Skeletal muscle satellite cell (primary cell): ENCODE data around the gene GDF7.

Experiments used
- H3K27me3 ChIP-seq: 2 replicates; pipeline ENCODE4 v1.7.0; 2013; ENCODE audit warnings: low read length; ENCODE audit not compliant: control insufficient read depth, insufficient read depth
- H3K36me3 ChIP-seq: 2 replicates; pipeline ENCODE4 v1.7.0; 2013; ENCODE audit warnings: mild to moderate bottlenecking, control low read depth, low read length; ENCODE audit not compliant: insufficient read depth
- H3K4me1 ChIP-seq: 2 replicates; pipeline ENCODE4 v1.7.0; 2013; ENCODE audit warnings: low read length; ENCODE audit not compliant: control insufficient read depth, insufficient read depth
- H3K4me2 ChIP-seq: 2 replicates; pipeline ENCODE4 v1.7.0; 2013; ENCODE audit warnings: mild to moderate bottlenecking, low read length
- H3K4me3 ChIP-seq: 2 replicates; pipeline ENCODE4 v1.7.0; 2013; ENCODE audit warnings: low read length
- H3K9ac ChIP-seq: 2 replicates; pipeline ENCODE4 v1.7.0; 2013; ENCODE audit warnings: mild to moderate bottlenecking, low read depth, low read length, moderate library complexity
- H3K9me3 ChIP-seq: replicated peaks from 2 replicates; pipeline ENCODE4 v1.7.0; 2013; ENCODE audit warnings: mild to moderate bottlenecking, control low read depth, low read length

The GDF7 gene

DNA sequence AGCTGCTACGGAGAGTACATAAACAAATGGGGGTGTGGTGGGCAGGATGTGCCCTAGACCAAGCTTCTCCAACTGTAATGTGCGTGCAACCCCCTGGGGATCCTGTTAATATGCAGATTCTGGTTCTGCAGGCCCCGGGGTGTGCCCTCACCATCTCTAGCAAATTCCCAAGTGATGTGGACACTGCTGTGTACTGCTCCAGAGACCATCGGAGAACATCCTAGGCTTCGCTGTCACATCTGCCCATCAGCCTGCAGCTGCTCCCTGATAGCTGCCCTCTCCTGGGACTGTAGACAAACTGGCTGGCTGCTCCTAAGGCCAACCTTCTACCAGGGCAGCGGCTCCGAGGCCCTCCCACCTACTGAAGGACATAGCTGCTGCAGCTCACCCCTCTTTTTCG is 19.2 kb upstream of the GDF7 start:
- Histone ChIP-seq H3K4me1 (peaks cover 27% of the 10 kb centered on the region), H3K27me3 (no peaks in the 10 kb centered on the region), H3K9ac (no peak overlapping the region), H3K4me2 (peak overlapping the region; percentile 35), H3K4me3 (peak overlapping the region; percentile 15), H3K36me3 (peaks cover 18% of the 10 kb centered on the region), H3K9me3 (no peaks in the 10 kb centered on the region)

DNA sequence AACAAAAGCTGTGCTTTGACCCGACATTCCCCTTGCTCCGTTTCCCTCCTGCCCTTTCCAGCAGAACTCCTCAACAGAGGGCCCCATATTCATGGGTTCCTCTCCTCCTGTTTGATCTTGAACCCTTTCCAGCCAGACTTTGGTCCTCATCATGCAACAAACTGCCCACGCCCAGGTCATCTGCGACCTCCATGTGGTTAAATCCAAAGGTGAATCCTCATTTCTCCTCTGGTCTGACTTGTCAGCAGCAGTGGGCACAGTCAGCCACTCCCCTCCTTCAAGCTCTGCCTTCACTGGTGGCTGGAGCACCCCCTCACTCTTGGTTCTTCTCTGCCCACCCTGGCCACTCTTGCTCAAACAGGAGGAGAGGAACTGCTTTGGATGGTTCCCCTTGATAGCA is 18.7 kb upstream of the GDF7 start:
- no peak overlapping the region for H3K9ac ChIP-seq
- H3K27me3 ChIP-seq: no peaks in the 10 kb centered on the region
- no peaks in the 10 kb centered on the region for H3K9me3 ChIP-seq
- H3K4me1 ChIP-seq: peaks cover 27% of the 10 kb centered on the region
- peak overlapping the region; percentile 35 for H3K4me2 ChIP-seq
- H3K36me3 ChIP-seq: peaks cover 18% of the 10 kb centered on the region
- H3K4me3 ChIP-seq: peak overlapping the region; percentile 15

DNA sequence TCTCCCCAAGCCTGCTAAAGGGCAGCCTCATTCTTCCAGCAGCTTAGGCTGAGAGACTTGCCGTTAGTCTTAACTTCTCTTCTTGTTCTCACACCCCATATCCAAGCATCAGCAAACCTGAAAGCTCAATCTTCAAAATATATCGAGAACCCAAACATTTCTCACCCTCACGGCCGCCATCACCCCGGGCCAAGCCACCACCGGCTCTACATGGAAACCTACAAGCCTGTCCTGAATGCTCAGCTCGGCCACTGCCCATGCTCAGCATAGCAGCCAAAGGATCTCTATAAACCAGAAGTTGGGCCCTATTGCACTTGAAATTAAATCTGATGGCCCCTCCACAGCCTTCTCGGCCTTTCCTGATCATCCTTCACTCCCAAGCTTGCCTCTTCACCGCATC is 18.1 kb upstream of the GDF7 start:
- Histone ChIP-seq H3K9ac (no peak overlapping the region), H3K9me3 (no peaks in the 10 kb centered on the region), H3K4me3 (no peak overlapping the region), H3K4me1 (peaks cover 27% of the 10 kb centered on the region), H3K27me3 (no peaks in the 10 kb centered on the region), H3K36me3 (peaks cover 18% of the 10 kb centered on the region), H3K4me2 (peak overlapping the region; percentile 96)

DNA sequence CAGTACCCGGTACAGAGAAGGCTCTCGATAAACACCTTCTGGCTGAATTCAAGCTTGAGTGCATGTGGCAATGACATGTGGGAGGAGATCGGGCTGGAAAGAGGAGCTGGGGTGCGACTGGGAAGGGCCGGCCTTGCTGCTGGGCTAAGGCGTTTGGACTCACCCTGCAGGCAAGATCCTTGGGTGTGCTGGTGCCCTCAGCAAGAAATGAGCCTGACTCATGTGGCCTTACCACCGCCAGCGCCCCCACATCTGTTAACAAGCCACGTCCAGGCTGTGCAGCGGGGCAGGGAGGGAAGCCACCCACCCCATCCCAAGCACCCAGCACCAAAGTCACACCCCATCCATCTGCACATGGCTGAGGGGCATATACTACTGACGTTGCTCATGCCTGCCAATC is 17.4 kb upstream of the GDF7 start:
- Histone ChIP-seq H3K9me3 (no peaks in the 10 kb centered on the region), H3K9ac (no peak overlapping the region), H3K4me3 (peak overlapping the region; percentile 82), H3K36me3 (peaks cover 18% of the 10 kb centered on the region), H3K4me1 (peaks cover 27% of the 10 kb centered on the region), H3K4me2 (peak overlapping the region; percentile 96), H3K27me3 (no peaks in the 10 kb centered on the region)

DNA sequence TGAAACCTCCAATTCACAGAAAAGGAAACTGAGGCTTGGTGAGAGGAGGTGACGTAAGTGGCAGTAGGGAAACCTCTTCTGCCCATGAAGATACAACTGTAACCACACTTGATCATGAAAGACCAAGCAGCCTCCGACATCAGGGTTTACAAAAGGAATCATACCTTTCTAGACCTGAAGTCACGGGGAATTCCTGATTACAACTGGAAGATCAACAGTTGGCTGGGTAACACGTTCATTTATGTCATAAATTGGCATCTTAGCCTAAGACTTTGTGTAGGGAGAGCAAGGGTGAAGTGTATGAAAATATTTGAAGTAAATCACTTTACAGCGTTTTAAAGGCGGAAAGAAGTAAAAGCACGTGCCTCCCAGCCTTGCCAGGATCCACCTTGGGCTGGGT is 17.0 kb upstream of the GDF7 start:
- no peaks in the 10 kb centered on the region for H3K9me3 ChIP-seq
- peaks cover under 1% of the 10 kb centered on the region for H3K27me3 ChIP-seq
- peaks cover 27% of the 10 kb centered on the region for H3K4me1 ChIP-seq
- H3K36me3 ChIP-seq: peaks cover 18% of the 10 kb centered on the region
- H3K4me2 ChIP-seq: peak overlapping the region; percentile 96
- peak overlapping the region; percentile 95 for H3K9ac ChIP-seq
- peak overlapping the region; percentile 82 for H3K4me3 ChIP-seq

DNA sequence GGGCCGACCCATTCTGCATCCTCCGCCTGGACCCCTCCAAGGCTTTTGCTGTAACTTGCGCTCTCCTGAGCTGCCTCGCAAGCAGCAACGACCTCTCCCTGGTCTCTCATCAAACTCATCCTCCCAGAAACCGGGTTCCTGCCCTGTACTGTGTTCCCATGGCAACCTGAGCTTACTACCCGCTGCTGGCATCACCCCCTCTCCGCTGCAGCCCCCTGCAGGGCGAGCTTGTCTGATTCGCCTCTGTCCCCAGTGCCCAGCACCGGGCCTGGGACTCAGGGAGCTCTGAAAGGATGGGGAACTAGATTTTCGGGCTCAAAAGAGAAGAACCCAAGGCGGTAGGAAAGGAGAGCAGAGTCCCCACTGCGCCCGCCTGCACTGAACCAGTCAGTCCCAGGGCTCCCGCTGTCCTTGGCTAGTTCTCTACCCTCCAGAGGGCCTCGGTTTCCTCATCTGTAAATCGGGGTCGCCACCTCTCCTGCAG is 16.5 kb upstream of the GDF7 start:
- H3K27me3 ChIP-seq: peaks cover 5% of the 10 kb centered on the region
- H3K4me3 ChIP-seq: peak overlapping the region; percentile 82
- no peaks in the 10 kb centered on the region for H3K9me3 ChIP-seq
- H3K4me1 ChIP-seq: peaks cover 27% of the 10 kb centered on the region
- peak overlapping the region; percentile 95 for H3K9ac ChIP-seq
- H3K4me2 ChIP-seq: peak overlapping the region; percentile 96
- peaks cover 15% of the 10 kb centered on the region for H3K36me3 ChIP-seq

DNA sequence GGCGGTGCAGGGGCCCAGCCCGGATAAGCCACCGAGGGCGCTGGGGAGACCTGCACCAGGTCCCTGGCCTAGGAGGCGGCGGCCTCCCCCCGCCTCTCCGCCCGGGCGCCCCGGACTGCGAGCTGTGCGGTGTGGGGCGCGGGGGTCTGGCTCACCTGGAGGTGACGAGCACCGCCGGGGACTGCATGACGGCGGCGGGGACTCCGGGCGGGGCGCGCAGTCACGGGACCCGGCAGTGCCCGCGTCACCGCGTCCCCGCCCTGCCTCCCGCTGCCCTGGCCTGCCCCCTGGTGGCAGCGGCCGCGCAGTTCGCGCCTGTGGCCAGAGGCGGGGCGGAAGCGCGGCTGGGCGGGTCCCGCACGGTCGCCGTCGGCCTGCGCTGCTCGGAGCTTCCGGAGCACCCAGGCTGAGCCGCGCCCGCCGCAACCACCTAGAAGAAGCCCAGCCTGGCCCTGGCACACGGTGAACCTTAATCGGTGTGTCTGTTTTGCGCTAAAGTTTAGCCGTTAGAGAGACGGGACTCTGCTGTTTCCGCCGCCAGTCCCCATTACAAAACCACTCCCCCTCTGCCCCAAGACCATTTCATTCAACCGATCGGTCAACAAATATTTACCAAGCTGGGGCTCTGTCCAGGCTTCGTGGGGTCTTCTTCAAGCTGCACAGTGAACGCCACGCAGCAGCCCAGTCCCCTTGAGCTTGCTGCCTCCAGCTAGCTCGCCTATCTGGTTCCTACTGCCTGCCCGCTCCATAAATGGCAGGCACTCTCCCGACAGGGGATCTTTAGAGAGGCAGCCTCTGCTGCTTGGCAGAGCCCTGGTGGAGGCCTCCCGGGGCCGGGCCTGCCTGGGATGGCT is 15.8 kb upstream of the GDF7 start, which contains the start of gene HS1BP3:
Gene HS1BP3 (minus strand): TSS at position 222 of the 854 bp plus-strand sequence. CDS start 35 bp downstream, at position 187.
- Histone ChIP-seq H3K27me3 (peaks cover 11% of the 10 kb centered on the region), H3K9me3 (no peaks in the 10 kb centered on the region), H3K36me3 (peaks cover 10% of the 10 kb centered on the region), H3K9ac (peak within 1 kb of the TSS; percentile 95), H3K4me3 (peak within 1 kb of the TSS; percentile 82), H3K4me1 (peaks cover 27% of the 10 kb centered on the region), H3K4me2 (peak within 1 kb of the TSS; percentile 96)

DNA sequence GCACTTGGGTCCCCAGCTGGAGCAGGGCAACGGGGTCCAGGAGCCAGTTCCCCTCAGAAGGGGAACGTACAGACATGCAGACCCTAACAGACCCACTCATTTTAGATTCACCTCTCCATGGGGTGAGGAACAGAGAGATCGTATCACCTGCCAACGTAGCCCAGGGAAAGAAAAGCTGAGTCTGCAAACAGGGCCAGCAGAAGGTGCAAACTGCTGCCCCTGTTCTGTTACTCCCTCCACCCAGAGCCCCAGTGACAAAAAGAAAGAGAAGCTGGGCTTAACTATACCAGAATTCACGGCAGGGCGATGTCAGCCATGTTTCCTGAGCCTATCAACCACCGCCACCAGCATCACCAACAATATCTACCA is 15.2 kb upstream of the GDF7 start:
- Histone ChIP-seq H3K4me3 (peak overlapping the region; percentile 82), H3K4me2 (peak overlapping the region; percentile 96), H3K4me1 (peaks cover 27% of the 10 kb centered on the region), H3K9me3 (no peaks in the 10 kb centered on the region), H3K27me3 (peaks cover 17% of the 10 kb centered on the region), H3K36me3 (peaks cover 6% of the 10 kb centered on the region), H3K9ac (peak overlapping the region; percentile 95)

DNA sequence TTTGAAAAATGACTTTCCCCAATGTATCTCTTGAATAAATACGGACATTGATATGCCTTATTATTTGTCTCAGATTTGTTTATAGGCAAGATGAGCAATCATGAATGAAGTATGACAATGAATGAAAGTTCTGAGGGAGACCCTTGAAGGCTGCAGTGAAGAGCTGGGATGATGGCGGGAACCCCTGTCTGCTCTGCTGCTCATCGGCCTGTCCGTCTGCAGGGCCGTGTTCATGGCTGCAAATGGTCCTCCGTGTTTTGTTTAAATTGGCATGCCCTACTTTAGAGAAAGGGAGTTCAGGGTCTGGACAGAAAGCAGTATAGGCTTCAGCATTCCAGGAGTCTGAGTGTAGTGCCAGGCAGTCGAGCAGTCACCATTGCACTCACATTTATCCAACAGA is 14.8 kb upstream of the GDF7 start:
- H3K4me2 ChIP-seq: no peak overlapping the region
- peaks cover 27% of the 10 kb centered on the region for H3K4me1 ChIP-seq
- H3K9me3 ChIP-seq: no peaks in the 10 kb centered on the region
- peaks cover 2% of the 10 kb centered on the region for H3K36me3 ChIP-seq
- H3K4me3 ChIP-seq: no peak overlapping the region
- H3K27me3 ChIP-seq: peaks cover 21% of the 10 kb centered on the region
- H3K9ac ChIP-seq: no peak overlapping the region

DNA sequence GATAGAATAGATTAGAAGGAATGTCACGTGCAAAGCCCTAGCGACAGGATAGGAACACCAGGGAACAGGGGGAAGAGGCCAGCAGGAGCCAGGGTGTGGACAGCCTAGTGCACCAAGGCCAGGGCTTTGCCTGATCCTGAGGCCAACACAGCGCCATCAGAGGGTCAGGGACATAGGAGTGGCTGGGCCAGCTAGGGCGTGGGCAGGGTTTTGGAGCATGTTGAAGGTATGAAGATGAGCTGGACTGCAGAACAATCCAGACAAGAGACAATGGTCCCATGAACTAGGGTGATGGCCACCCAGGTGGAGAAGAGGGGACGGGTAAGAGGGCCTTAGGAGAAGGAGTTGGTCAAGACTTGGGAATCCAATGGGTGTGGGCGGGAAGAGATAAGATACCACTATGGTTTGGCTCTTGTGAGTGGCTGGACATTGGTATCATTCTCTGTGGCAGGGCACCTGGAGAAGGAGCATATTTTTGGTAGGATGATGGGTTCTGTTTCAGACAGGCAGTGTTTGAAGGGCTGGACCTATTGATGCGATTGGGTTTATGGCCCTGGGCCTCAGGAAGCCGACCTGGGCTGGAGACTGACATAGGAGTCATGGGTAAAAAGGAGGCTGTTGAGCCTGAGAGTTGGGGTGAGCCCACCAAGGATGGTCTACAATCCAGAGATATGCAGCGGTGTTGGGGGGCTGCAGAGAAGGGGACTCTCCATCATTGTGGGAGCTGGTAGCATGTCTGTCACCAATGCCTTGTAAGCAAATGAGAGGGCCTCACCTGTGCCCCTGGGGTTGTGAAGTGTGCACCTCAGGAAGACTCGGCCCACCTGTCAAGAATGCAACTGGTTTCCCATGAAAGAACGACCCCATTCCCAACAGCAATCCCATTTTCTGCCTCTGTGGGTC is 14.0 kb upstream of the GDF7 start:
- Histone ChIP-seq H3K9ac (no peak overlapping the region), H3K4me1 (peaks cover 20% of the 10 kb centered on the region), H3K9me3 (no peaks in the 10 kb centered on the region), H3K36me3 (no peaks in the 10 kb centered on the region), H3K4me3 (no peak overlapping the region), H3K27me3 (peaks cover 29% of the 10 kb centered on the region), H3K4me2 (no peak overlapping the region)
